ENCODE data around the gene SNX8. TPM values are rescaled to one million over a fixed set of nuclear protein-coding genes. Genes with fewer than 3 reads are reported as not detected.
A peak's percentile ranks its signal among the peaks of the same experiment; 100 is the strongest.

SNX8 gene
- total RNA-seq (1 to 10 TPM; 6.9 to 9.9 TPM), polyA plus RNA-seq (1 to 10 TPM; 6.6 to 7.4 TPM)

- Histone ChIP-seq H3K4me1 (ENCODE audit: insufficient read depth, low read length) (peaks cover 8% of the 10 kb centered on the region), H3K36me3 (ENCODE audit: insufficient read depth, low read length) (no peaks in the 10 kb centered on the region), H3K9me3 (ENCODE audit: control insufficient read depth in 1 of 2, low read length in 2 of 2) (no peaks in the 10 kb centered on the region), H3K27ac (ENCODE audit: low read depth, low read length) (peak within 1 kb of the TSS; percentile 32), H3K4me3 (ENCODE audit: low read length in 2 of 2) (peak within 1 kb of the TSS; percentile 57 to 61), H3K27me3 (ENCODE audit: insufficient read depth, low read length) (no peaks in the 10 kb centered on the region)
- intact Hi-C loops (cut with micrococcal nuclease), result loop anchor here (1.0 to 5.0 kb wide), 4 partner anchors 40 to 318 kb away; partner anchors contain the start of genes CHST12, EIF3B, MRM2 and NUDT1
- H3K4me1 Mint-ChIP-seq, result peaks cover 6 to 20% (median 10%) of the 10 kb centered on the region in 4 donors
- POLR2A ChIA-PET (ENCODE audit: partially characterized antibody), result interaction anchor here (1.0 to 1.5 kb wide), 2 partner anchors 39 to 72 kb away, joined by 5 to 6 read pairs; partner anchors contain the start of genes MRM2 and NUDT1
- peak; percentile 93 to 98 (median 95) for DNase-seq
- H3K36me3 Mint-ChIP-seq, result no peaks in the 10 kb centered on the region
- H3K4me3 Mint-ChIP-seq, result peak within 1 kb of the TSS; percentile 89 to 96 (median 93)
- no peaks in the 10 kb centered on the region for H3K27me3 Mint-ChIP-seq
- H3K27ac Mint-ChIP-seq, result peak within 1 kb of the TSS; percentile 81 to 94 (median 90)
- no peaks in the 10 kb centered on the region for H3K9me3 Mint-ChIP-seq
- CTCF ChIA-PET (ENCODE audit: partially characterized antibody), result no interaction called here
Observed at GRCh38 chr7:2314209-2314955, at the start of gene SNX8. SNX8 (minus strand) TSS chr7:2314441; CDS start chr7:2314421, 20 bp downstream.

DNA sequence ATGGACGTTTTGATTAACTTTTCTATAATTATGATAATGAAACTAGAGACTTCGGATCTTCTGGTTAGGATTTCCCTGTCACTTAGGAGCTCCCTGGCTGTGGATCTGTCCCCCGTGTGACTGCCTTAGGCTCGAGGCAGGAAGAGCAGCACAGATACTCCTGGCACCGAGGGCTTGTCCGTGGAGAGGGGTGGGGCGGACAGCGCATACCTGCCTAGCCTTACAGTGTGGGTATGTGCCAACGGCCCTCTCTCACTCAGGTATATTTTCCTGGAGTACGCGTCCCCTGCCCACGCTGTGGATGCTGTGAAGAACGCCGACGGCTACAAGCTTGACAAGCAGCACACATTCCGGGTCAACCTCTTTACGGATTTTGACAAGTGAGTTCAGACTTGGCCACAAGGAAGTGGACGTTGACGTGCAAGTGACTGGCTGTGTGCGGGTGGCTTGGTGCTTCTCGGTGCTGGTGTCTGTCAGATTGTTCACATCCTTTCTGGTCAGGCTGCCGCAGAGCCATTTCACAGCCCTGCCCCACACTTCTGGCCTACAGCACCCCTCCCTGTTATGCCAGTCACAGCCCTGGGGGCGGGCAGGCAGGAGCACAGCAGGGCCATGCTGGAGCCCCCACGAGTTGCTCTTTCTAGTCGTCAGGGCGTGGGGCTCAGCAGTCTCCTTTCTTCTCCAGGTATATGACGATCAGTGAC, 48.3 kb upstream of the SNX8 start:
- Histone ChIP-seq H3K9me3 (ENCODE audit: control insufficient read depth in 1 of 2, low read length in 2 of 2) (no peaks in the 10 kb centered on the region), H3K4me3 (ENCODE audit: low read length in 2 of 2) (no peak overlapping the region), H3K4me1 (ENCODE audit: insufficient read depth, low read length) (peaks cover 24% of the 10 kb centered on the region), H3K27me3 (ENCODE audit: insufficient read depth, low read length) (no peaks in the 10 kb centered on the region), H3K27ac (ENCODE audit: low read depth, low read length) (no peak overlapping the region), H3K36me3 (ENCODE audit: insufficient read depth, low read length) (peaks cover 57% of the 10 kb centered on the region)
- no peak for DNase-seq
- intact Hi-C loops (cut with micrococcal nuclease), result no loop called here
- peaks cover 52 to 78% of the 10 kb centered on the region in 2 donors for H3K36me3 Mint-ChIP-seq
- H3K4me3 Mint-ChIP-seq, result no peak overlapping the region
- H3K9me3 Mint-ChIP-seq, result no peaks in the 10 kb centered on the region
- no peaks in the 10 kb centered on the region for H3K27me3 Mint-ChIP-seq
- ChIA-PET CTCF (ENCODE audit: partially characterized antibody) (no interaction called here), POLR2A (ENCODE audit: partially characterized antibody) (interaction anchor here (2.7 kb wide), 1 partner anchor 8 kb away, joined by 7 read pairs; the partner anchor contains the start of gene EIF3B)
- H3K27ac Mint-ChIP-seq, result no peak overlapping the region
- peaks cover 21 to 32% (median 26%) of the 10 kb centered on the region in 4 donors for H3K4me1 Mint-ChIP-seq

DNA sequence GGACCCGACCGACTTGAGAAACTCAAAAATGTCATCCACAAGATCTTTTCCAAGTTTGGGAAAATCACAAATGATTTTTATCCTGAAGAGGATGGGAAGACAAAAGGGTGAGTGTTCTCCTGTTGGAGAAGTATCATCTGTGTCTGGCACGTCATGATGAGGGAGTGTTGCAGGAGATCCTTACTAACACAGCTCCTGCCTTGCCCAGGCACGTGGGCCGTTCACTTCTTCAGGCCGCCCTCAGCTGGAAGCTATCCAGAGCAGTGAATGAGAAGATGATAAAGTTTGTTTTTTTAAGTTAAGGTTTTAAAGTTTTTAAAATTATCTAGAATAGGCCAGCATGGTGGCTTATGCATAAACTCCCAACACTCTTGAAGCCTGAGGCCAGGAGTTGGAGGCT, 46.6 kb upstream of the SNX8 start:
- Mint-ChIP-seq H3K4me3 (no peak overlapping the region), H3K36me3 (peaks cover 44 to 67% of the 10 kb centered on the region in 2 donors), H3K9me3 (no peaks in the 10 kb centered on the region), H3K27ac (peak overlapping the region in 1 of 7 donors; percentile 42), H3K4me1 (peaks cover 29 to 49% (median 38%) of the 10 kb centered on the region in 4 donors), H3K27me3 (no peaks in the 10 kb centered on the region)
- Histone ChIP-seq H3K27ac (ENCODE audit: low read depth, low read length) (no peak overlapping the region), H3K4me1 (ENCODE audit: insufficient read depth, low read length) (peaks cover 41% of the 10 kb centered on the region), H3K36me3 (ENCODE audit: insufficient read depth, low read length) (peaks cover 42% of the 10 kb centered on the region), H3K4me3 (ENCODE audit: low read length in 2 of 2) (no peak overlapping the region), H3K9me3 (ENCODE audit: control insufficient read depth in 1 of 2, low read length in 2 of 2) (no peaks in the 10 kb centered on the region), H3K27me3 (ENCODE audit: insufficient read depth, low read length) (no peaks in the 10 kb centered on the region)
- ChIA-PET POLR2A (ENCODE audit: partially characterized antibody) (interaction anchor here (1.7 kb wide), 1 partner anchor 10 kb away, joined by 3 read pairs; no protein-coding TSS in a partner anchor), CTCF (ENCODE audit: partially characterized antibody) (interaction anchor here (0.6 to 1.6 kb wide), 2 partner anchors 13 to 71 kb away, joined by 3 to 5 read pairs; no protein-coding TSS in a partner anchor)
- DNase-seq, result no peak
- intact Hi-C loops (cut with micrococcal nuclease), result no loop called here

DNA sequence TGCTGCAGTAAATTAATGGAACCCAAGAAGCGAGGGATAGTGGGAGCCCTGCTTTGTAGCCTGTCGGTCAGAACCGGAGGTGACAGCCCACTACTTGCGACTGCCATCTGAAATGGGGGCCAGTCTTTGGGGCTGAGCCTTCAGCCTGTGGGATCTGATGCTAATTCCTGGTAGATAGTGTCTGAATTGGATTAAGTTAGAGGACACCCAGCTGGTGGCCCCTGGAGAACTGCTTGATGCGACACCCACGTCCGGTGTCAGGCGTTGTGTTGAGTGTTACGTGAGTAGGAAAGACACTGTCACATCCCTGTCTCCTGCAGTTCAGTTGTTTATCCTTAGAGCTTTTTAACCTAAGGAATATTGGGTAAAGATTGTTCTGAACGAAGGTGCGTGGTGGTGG, 45.4 kb upstream of the SNX8 start:
- intact Hi-C loops (cut with micrococcal nuclease), result no loop called here
- no peaks in the 10 kb centered on the region for H3K9me3 Mint-ChIP-seq
- peak overlapping the region in 3 of 7 donors; percentile 1 to 41 (median 31) for H3K27ac Mint-ChIP-seq
- DNase-seq, result no peak
- POLR2A ChIA-PET (ENCODE audit: partially characterized antibody), result no interaction called here
- peaks cover 46% of the 10 kb centered on the region for H3K4me1 ChIP-seq (ENCODE audit: insufficient read depth, low read length)
- H3K4me3 ChIP-seq (ENCODE audit: low read length in 2 of 2), result no peak overlapping the region
- peak overlapping the region in 5 of 8 donors; percentile 3 to 45 (median 41) for H3K4me3 Mint-ChIP-seq
- peaks cover 30 to 51% (median 40%) of the 10 kb centered on the region in 4 donors for H3K4me1 Mint-ChIP-seq
- peaks cover 36 to 57% of the 10 kb centered on the region in 2 donors for H3K36me3 Mint-ChIP-seq
- H3K27me3 Mint-ChIP-seq, result no peaks in the 10 kb centered on the region
- H3K36me3 ChIP-seq (ENCODE audit: insufficient read depth, low read length), result peaks cover 31% of the 10 kb centered on the region
- H3K9me3 ChIP-seq (ENCODE audit: control insufficient read depth in 1 of 2, low read length in 2 of 2), result no peaks in the 10 kb centered on the region
- no peaks in the 10 kb centered on the region for H3K27me3 ChIP-seq (ENCODE audit: insufficient read depth, low read length)
- CTCF ChIA-PET (ENCODE audit: partially characterized antibody), result interaction anchor here (1.2 to 1.6 kb wide), 2 partner anchors 72 kb away, joined by 4 to 5 read pairs; no protein-coding TSS in a partner anchor
- H3K27ac ChIP-seq (ENCODE audit: low read depth, low read length), result no peak overlapping the region

GRCh38 chr7:2358968-2359527, 44.8 kb upstream of the SNX8 start:
- Mint-ChIP-seq H3K4me1 (peaks cover 30 to 56% (median 45%) of the 10 kb centered on the region in 4 donors), H3K9me3 (no peaks in the 10 kb centered on the region), H3K27me3 (no peaks in the 10 kb centered on the region), H3K36me3 (peaks cover 30 to 56% of the 10 kb centered on the region in 2 donors), H3K27ac (peak overlapping the region in 4 of 7 donors; percentile 1 to 75 (median 52)), H3K4me3 (peak overlapping the region in 5 of 8 donors; percentile 3 to 45 (median 36))
- Histone ChIP-seq H3K9me3 (ENCODE audit: control insufficient read depth in 1 of 2, low read length in 2 of 2) (no peaks in the 10 kb centered on the region), H3K27ac (ENCODE audit: low read depth, low read length) (no peak overlapping the region), H3K36me3 (ENCODE audit: insufficient read depth, low read length) (peaks cover 25% of the 10 kb centered on the region), H3K4me1 (ENCODE audit: insufficient read depth, low read length) (peaks cover 46% of the 10 kb centered on the region), H3K27me3 (ENCODE audit: insufficient read depth, low read length) (no peaks in the 10 kb centered on the region), H3K4me3 (ENCODE audit: low read length in 2 of 2) (no peak overlapping the region)
- ChIA-PET POLR2A (ENCODE audit: partially characterized antibody) (no interaction called here), CTCF (ENCODE audit: partially characterized antibody) (interaction anchor here (1.2 to 1.4 kb wide), 2 partner anchors 11 to 73 kb away, joined by 4 read pairs; no protein-coding TSS in a partner anchor)
- DNase-seq, result no peak
- intact Hi-C loops (cut with micrococcal nuclease), result no loop called here

DNA sequence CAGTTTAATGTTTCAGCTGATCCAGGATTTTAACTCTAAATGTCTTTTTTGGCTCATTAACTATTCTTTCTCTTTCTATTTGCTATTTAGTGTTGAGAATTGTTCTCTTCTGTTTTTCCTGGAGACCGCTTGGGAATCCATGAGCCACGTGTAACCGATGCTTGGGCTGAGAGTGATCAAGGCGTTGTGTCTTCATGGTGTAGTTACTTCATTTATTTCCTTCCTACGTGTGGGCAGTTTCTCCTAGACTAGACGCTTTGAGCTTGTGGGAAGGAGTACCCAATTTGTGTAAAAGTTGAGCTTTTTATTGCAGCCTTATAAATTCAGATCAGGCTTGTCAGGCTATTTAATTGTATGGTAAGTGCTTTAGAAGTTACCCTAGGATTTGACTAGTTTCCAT, 43.3 kb upstream of the SNX8 start:
- H3K4me3 ChIP-seq (ENCODE audit: low read length in 2 of 2), result no peak overlapping the region
- peak overlapping the region in 6 of 7 donors; percentile 12 to 84 (median 48) for H3K27ac Mint-ChIP-seq
- H3K36me3 ChIP-seq (ENCODE audit: insufficient read depth, low read length), result peaks cover 13% of the 10 kb centered on the region
- H3K27ac ChIP-seq (ENCODE audit: low read depth, low read length), result no peak overlapping the region
- H3K27me3 Mint-ChIP-seq, result no peaks in the 10 kb centered on the region
- peaks cover 19 to 43% of the 10 kb centered on the region in 2 donors for H3K36me3 Mint-ChIP-seq
- H3K27me3 ChIP-seq (ENCODE audit: insufficient read depth, low read length), result no peaks in the 10 kb centered on the region
- no peak for DNase-seq
- CTCF ChIA-PET (ENCODE audit: partially characterized antibody), result interaction anchor here (1.4 kb wide), 1 partner anchor 10 kb away, joined by 4 read pairs; no protein-coding TSS in a partner anchor
- no peaks in the 10 kb centered on the region for H3K9me3 ChIP-seq (ENCODE audit: control insufficient read depth in 1 of 2, low read length in 2 of 2)
- intact Hi-C loops (cut with micrococcal nuclease), result no loop called here
- H3K4me1 ChIP-seq (ENCODE audit: insufficient read depth, low read length), result peaks cover 54% of the 10 kb centered on the region
- H3K9me3 Mint-ChIP-seq, result no peaks in the 10 kb centered on the region
- POLR2A ChIA-PET (ENCODE audit: partially characterized antibody), result no interaction called here
- peak overlapping the region; percentile 17 to 89 (median 40) for H3K4me3 Mint-ChIP-seq
- H3K4me1 Mint-ChIP-seq, result peaks cover 30 to 63% (median 48%) of the 10 kb centered on the region in 4 donors

Data from CD4-positive, alpha-beta memory T cell (primary cell).